ENCODE data around the gene LDAH. TPM values are rescaled to one million over a fixed set of nuclear protein-coding genes. Genes with fewer than 3 reads are reported as not detected.

The LDAH gene
- total and polyA plus RNA-seq, 2 donors (not counting 3 experiments of a cell fraction or from before 2014, with no cell fraction given) = 12.3 to 24.0 TPM

- no peaks in the 10 kb centered on the region for H3K9me1 ChIP-seq (replicated peaks; ENCODE audit: control insufficient read depth, extremely low read depth, insufficient read depth, low read length)
- ChIA-PET CTCF (interaction anchor here (1.0 to 6.7 kb wide), 8 partner anchors 189 to 262 kb away, joined by 3 to 225 read pairs (median 58); no protein-coding TSS in a partner anchor), POLR2A (interaction anchor here (0.6 to 1.7 kb wide), 3 partner anchors 194 to 225 kb away, joined by 3 to 5 read pairs (median 4); partner anchors contain the start of gene RHOB)
- peaks cover 0 to 35% of the 10 kb centered on the region in 2 experiments for H3K36me3 ChIP-seq (ENCODE audit: control insufficient read depth in 2 of 2, extremely low read depth in 1 of 2, insufficient read depth in 2 of 2, low read length in 2 of 2)
- no peaks in the 10 kb centered on the region for H3K27me3 ChIP-seq (ENCODE audit: control insufficient read depth in 2 of 2, insufficient read depth in 2 of 2, low read length in 2 of 2)
- H4K20me1 ChIP-seq (replicated peaks; ENCODE audit: control insufficient read depth, extremely low read depth, insufficient read depth, low read length) = no peaks in the 10 kb centered on the region
- peaks cover 9% of the 10 kb centered on the region for H3K4me1 ChIP-seq (ENCODE audit: control insufficient read depth, extremely low read depth, insufficient read depth, low read length)
- no peak overlapping the region for H3K4me2 ChIP-seq (ENCODE audit: insufficient read depth, low read length)
- BruUV-seq (replicated peaks) = no TSS peak
- DNase-seq (ENCODE audit: low read depth, low spot score) (no peak), FAIRE-seq (no peak)
- TF ChIP-seq POLR2A (IDR thresholded peaks at IDR 0.05; ENCODE audit: low read depth, low read length) = no peak
- no peak for TF ChIP-seq GATA2 (IDR thresholded peaks at IDR 0.05; ENCODE audit: insufficient read depth, insufficient read length, low read depth, low read length)
- TF ChIP-seq FOS (IDR thresholded peaks at IDR 0.05; ENCODE audit: borderline replicate concordance, insufficient read depth, low read length) = no peak
- no peak for TF ChIP-seq JUN (IDR thresholded peaks at IDR 0.05; ENCODE audit: borderline replicate concordance, insufficient read depth, insufficient read length, low read depth)
- no peak for TF ChIP-seq CTCF (IDR thresholded peaks at IDR 0.05; ENCODE audit: extremely low read depth in 1 of 2, insufficient read depth in 1 of 2, low read depth in 1 of 2, low read length in 2 of 2)
- TF ChIP-seq MYC (IDR thresholded peaks at IDR 0.05; ENCODE audit: low read depth, low read length) = no peak
- no peak for TF ChIP-seq POLR2AphosphoS5 (IDR thresholded peaks at IDR 0.05; ENCODE audit: insufficient read depth, low read depth, low read length)
- no peak for TF ChIP-seq EZH2 (IDR thresholded peaks at IDR 0.05; ENCODE audit: borderline replicate concordance, low read depth, low read length, severe bottlenecking)
- no peak for TF ChIP-seq MAX (IDR thresholded peaks at IDR 0.05; ENCODE audit: insufficient read depth, insufficient read length)
- intact Hi-C loops (cut with micrococcal nuclease) (loop anchor here (5.0 kb wide), 1 partner anchor 313 kb away; no protein-coding TSS in a partner anchor), dilution Hi-C loops (cut with MboI; ENCODE audit: extremely low pct_ligation_motif_present, low sequenced_read_pairs) (no loop called here)
- H3K9me3 ChIP-seq (replicated peaks; ENCODE audit: control insufficient read depth, insufficient read depth, low read length) = no peaks in the 10 kb centered on the region
- H3K4me3 ChIP-seq (replicated peaks in 1 of 3; ENCODE audit: insufficient read depth in 1 of 3, low read depth in 1 of 3, low read length in 3 of 3) = no peak overlapping the region
- H2AFZ ChIP-seq (ENCODE audit: low read depth, low read length) = no peak overlapping the region
- no peak overlapping the region for H3K9ac ChIP-seq (replicated peaks; ENCODE audit: extremely low read depth, insufficient read depth, low read length)
- H3K79me2 ChIP-seq (ENCODE audit: control insufficient read depth, insufficient read depth, low read length) = no peaks in the 10 kb centered on the region
- H3K27ac ChIP-seq (ENCODE audit: insufficient read depth, low read depth, low read length) = no peak overlapping the region
Measured at GRCh38 chr2:20640411-20641122, 182.3 kb downstream of the LDAH start.

All from endothelial cell of umbilical vein (primary cell).